ENCODE data around the gene AUTS2. TPM values are rescaled to one million over a fixed set of nuclear protein-coding genes. Genes with fewer than 3 reads are reported as not detected.

AUTS2 gene
- total and polyA plus RNA-seq, 2 experiments from 2014 or later: 32.0 to 91.0 TPM

DNA sequence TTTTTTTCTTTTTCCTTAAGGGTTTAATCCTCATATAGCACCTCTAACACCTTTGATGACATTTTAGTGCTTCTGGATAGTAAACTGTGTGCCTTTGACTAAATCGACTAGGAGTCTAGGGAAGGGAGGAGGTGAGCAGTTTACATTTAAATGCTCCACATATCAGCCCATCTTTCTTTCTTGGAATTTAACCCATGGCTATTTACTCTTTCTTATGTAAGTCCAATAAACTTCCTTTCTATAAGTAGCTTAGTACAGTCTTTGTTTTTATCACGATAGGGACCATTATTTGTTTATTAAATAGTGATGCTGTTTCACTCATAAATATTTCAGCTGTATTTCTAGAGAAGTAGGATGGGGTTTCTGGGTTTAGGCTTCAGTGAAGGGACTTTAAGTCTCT, 669.9 kb downstream of the AUTS2 start:
- Histone ChIP-seq H3K27me3 (ENCODE audit: insufficient read depth) (no peaks in the 10 kb centered on the region), H3K36me3 (ENCODE audit: insufficient read depth) (no peaks in the 10 kb centered on the region), H4K20me1 (replicated peaks; ENCODE audit: insufficient read depth) (no peaks in the 10 kb centered on the region; the same call in 1 of the 2 replicates), H3K9me2 (ENCODE audit: insufficient read depth) (no peaks in the 10 kb centered on the region), H3K4me1 (ENCODE audit: insufficient read depth) (peaks cover 27% of the 10 kb centered on the region), H3K79me2 (replicated peaks; ENCODE audit: insufficient read depth) (no peaks in the 10 kb centered on the region), H3K27ac (ENCODE audit: low read depth) (no peak overlapping the region), H2AFZ (no peak overlapping the region), H3K4me2 (no peak overlapping the region), H3K4me3 (no peak overlapping the region), H3F3A (replicated peaks; ENCODE audit: low read depth) (no peaks in the 10 kb centered on the region)
- Mint-ChIP-seq H3K27me3 (ENCODE audit: insufficient read depth, low read depth, poor library complexity) (peaks cover 2% of the 10 kb centered on the region), H3K4me1 (peaks cover 29% of the 10 kb centered on the region), H3K9me3 (no peaks in the 10 kb centered on the region), H3K27ac (no peak overlapping the region), H3K36me3 (ENCODE audit: low read depth) (no peaks in the 10 kb centered on the region), H3K4me3 (no peak overlapping the region)
- ATAC-seq (no peak), DNase-seq (ENCODE audit: low spot score) (no peak)
- TF ChIP-seq, protein P1, sequence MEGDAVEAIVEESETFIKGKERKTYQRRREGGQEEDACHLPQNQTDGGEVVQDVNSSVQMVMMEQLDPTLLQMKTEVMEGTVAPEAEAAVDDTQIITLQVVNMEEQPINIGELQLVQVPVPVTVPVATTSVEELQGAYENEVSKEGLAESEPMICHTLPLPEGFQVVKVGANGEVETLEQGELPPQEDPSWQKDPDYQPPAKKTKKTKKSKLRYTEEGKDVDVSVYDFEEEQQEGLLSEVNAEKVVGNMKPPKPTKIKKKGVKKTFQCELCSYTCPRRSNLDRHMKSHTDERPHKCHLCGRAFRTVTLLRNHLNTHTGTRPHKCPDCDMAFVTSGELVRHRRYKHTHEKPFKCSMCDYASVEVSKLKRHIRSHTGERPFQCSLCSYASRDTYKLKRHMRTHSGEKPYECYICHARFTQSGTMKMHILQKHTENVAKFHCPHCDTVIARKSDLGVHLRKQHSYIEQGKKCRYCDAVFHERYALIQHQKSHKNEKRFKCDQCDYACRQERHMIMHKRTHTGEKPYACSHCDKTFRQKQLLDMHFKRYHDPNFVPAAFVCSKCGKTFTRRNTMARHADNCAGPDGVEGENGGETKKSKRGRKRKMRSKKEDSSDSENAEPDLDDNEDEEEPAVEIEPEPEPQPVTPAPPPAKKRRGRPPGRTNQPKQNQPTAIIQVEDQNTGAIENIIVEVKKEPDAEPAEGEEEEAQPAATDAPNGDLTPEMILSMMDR (conservative IDR thresholded peaks at IDR 0.05; ENCODE audit: low read depth in 2 of 2): no peak
- TF ChIP-seq ZNF114 (CRISPR knock-in tag; IDR thresholded peaks at IDR 0.05) (no peak), EZH2 (IDR thresholded peaks at IDR 0.05; ENCODE audit: low read depth, unreplicated experiment) (no peak), POLR2AphosphoS5 (IDR thresholded peaks at IDR 0.05; ENCODE audit: low read depth) (no peak), STAT1 (IDR thresholded peaks at IDR 0.05; ENCODE audit: unreplicated experiment) (no peak), ZNF331 (CRISPR knock-in tag; IDR thresholded peaks at IDR 0.05; ENCODE audit: low read depth) (no peak), JUNB (IDR thresholded peaks at IDR 0.05; ENCODE audit: unreplicated experiment) (no peak), EZH2phosphoT487 (IDR thresholded peaks at IDR 0.05; ENCODE audit: unreplicated experiment) (no peak), CREB1 (CRISPR knock-in tag; IDR thresholded peaks at IDR 0.05; ENCODE audit: low read depth) (no peak), NANOG (IDR thresholded peaks at IDR 0.05; ENCODE audit: borderline replicate concordance) (no peak)
- TF ChIP-seq, protein P2, sequence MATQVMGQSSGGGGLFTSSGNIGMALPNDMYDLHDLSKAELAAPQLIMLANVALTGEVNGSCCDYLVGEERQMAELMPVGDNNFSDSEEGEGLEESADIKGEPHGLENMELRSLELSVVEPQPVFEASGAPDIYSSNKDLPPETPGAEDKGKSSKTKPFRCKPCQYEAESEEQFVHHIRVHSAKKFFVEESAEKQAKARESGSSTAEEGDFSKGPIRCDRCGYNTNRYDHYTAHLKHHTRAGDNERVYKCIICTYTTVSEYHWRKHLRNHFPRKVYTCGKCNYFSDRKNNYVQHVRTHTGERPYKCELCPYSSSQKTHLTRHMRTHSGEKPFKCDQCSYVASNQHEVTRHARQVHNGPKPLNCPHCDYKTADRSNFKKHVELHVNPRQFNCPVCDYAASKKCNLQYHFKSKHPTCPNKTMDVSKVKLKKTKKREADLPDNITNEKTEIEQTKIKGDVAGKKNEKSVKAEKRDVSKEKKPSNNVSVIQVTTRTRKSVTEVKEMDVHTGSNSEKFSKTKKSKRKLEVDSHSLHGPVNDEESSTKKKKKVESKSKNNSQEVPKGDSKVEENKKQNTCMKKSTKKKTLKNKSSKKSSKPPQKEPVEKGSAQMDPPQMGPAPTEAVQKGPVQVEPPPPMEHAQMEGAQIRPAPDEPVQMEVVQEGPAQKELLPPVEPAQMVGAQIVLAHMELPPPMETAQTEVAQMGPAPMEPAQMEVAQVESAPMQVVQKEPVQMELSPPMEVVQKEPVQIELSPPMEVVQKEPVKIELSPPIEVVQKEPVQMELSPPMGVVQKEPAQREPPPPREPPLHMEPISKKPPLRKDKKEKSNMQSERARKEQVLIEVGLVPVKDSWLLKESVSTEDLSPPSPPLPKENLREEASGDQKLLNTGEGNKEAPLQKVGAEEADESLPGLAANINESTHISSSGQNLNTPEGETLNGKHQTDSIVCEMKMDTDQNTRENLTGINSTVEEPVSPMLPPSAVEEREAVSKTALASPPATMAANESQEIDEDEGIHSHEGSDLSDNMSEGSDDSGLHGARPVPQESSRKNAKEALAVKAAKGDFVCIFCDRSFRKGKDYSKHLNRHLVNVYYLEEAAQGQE (IDR thresholded peaks at IDR 0.05; ENCODE audit: unreplicated experiment): no peak
- TF ChIP-seq, protein P3, sequence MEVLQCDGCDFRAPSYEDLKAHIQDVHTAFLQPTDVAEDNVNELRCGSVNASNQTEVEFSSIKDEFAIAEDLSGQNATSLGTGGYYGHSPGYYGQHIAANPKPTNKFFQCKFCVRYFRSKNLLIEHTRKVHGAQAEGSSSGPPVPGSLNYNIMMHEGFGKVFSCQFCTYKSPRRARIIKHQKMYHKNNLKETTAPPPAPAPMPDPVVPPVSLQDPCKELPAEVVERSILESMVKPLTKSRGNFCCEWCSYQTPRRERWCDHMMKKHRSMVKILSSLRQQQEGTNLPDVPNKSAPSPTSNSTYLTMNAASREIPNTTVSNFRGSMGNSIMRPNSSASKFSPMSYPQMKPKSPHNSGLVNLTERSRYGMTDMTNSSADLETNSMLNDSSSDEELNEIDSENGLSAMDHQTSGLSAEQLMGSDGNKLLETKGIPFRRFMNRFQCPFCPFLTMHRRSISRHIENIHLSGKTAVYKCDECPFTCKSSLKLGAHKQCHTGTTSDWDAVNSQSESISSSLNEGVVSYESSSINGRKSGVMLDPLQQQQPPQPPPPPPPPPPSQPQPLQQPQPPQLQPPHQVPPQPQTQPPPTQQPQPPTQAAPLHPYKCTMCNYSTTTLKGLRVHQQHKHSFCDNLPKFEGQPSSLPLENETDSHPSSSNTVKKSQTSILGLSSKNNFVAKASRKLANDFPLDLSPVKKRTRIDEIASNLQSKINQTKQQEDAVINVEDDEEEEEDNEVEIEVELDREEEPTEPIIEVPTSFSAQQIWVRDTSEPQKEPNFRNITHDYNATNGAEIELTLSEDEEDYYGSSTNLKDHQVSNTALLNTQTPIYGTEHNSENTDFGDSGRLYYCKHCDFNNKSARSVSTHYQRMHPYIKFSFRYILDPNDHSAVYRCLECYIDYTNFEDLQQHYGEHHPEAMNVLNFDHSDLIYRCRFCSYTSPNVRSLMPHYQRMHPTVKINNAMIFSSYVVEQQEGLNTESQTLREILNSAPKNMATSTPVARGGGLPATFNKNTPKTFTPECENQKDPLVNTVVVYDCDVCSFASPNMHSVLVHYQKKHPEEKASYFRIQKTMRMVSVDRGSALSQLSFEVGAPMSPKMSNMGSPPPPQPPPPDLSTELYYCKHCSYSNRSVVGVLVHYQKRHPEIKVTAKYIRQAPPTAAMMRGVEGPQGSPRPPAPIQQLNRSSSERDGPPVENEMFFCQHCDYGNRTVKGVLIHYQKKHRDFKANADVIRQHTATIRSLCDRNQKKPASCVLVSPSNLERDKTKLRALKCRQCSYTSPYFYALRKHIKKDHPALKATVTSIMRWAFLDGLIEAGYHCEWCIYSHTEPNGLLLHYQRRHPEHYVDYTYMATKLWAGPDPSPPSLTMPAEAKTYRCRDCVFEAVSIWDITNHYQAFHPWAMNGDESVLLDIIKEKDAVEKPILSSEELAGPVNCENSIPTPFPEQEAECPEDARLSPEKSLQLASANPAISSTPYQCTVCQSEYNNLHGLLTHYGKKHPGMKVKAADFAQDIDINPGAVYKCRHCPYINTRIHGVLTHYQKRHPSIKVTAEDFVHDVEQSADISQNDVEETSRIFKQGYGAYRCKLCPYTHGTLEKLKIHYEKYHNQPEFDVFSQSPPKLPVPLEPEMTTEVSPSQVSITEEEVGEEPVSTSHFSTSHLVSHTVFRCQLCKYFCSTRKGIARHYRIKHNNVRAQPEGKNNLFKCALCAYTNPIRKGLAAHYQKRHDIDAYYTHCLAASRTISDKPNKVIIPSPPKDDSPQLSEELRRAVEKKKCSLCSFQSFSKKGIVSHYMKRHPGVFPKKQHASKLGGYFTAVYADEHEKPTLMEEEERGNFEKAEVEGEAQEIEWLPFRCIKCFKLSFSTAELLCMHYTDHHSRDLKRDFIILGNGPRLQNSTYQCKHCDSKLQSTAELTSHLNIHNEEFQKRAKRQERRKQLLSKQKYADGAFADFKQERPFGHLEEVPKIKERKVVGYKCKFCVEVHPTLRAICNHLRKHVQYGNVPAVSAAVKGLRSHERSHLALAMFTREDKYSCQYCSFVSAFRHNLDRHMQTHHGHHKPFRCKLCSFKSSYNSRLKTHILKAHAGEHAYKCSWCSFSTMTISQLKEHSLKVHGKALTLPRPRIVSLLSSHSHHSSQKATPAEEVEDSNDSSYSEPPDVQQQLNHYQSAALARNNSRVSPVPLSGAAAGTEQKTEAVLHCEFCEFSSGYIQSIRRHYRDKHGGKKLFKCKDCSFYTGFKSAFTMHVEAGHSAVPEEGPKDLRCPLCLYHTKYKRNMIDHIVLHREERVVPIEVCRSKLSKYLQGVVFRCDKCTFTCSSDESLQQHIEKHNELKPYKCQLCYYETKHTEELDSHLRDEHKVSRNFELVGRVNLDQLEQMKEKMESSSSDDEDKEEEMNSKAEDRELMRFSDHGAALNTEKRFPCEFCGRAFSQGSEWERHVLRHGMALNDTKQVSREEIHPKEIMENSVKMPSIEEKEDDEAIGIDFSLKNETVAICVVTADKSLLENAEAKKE (CRISPR knock-in tag; IDR thresholded peaks at IDR 0.05): no peak
- TF ChIP-seq, protein P4, sequence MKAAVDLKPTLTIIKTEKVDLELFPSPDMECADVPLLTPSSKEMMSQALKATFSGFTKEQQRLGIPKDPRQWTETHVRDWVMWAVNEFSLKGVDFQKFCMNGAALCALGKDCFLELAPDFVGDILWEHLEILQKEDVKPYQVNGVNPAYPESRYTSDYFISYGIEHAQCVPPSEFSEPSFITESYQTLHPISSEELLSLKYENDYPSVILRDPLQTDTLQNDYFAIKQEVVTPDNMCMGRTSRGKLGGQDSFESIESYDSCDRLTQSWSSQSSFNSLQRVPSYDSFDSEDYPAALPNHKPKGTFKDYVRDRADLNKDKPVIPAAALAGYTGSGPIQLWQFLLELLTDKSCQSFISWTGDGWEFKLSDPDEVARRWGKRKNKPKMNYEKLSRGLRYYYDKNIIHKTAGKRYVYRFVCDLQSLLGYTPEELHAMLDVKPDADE (IDR thresholded peaks at IDR 0.05): no peak

All from GM23338 (cell line).